ENCODE measurements around the gene ANKRD60.

The ANKRD60 gene

DNA sequence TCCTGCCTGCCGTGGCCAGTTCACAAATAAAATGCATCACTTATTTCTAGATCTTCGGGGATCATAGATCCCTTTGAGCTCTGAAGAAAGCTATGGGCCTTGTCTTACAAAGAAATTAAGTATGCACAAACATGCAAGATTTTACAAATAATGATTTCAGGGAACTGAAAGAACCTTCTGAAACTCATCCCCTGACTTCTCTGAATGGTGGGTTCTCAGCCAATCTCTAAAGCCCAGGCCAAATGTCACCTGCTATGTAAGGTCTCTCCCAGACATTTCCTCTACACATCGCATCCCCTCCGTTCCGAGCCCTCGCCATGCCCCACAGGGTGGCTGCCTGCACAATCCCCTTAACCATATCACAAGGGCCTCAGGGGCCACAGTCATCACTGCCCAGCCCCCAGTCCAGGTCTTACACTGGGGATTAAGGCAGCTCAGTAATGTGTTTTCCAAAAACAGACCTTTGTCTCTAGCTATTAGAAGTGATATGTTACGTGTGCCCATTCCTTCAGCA, 16.1 kb upstream of the ANKRD60 start:
- DNase-seq: no peak

DNA sequence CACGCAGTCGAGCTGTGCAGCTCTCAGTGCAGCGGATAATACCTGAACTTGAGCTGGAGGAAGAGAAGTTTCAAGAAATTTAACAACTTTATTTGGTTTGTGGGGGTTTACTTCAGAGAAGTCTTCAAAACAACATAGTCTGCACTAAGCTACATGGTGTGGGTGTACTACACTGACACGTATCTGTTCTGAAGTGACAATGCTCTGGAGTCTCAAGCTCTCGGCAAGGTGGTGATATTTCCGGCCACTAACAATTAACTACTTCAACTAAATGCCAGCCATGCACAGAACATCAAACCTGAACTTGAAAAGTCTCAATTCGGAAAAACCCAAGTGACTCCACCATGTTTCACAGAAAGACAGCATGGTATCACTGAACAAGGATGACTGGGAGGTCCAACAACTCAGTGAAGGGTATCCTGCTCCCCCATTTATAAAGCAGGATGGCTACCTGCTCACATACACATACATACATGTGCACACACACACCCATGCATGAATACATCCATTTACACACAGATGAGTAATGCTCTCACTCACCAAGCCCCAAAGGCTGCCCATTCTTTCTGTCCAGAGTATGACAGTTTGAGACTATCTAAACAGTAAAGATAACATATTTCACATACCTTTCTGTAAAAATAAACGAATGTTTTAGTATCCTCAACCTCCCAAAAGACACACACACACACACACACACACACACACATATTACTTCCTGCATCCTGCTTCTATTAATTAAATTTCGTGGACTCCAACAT, 15.4 kb upstream of the ANKRD60 start:
- DNase-seq: peak; percentile 39

DNA sequence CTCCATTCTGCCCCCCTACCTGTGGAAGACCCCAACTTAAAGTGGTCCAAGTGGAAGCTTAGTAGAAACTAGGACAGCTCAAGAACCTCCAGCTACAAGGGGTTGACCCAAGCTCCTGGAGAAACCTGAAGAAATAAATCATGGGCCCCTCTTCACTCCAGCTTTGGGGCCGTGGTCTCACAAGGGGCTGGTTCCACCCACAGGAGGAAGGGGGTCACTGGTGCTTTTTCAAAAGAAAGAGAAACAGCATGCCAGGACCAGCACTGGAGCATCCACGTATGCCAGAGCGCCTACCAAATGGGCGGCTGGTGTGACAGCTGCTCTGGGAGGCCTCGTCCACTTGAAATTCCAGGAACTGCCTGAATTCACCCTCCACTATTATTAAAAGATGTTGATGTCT, 14.4 kb upstream of the ANKRD60 start:
- DNase-seq: no peak

DNA sequence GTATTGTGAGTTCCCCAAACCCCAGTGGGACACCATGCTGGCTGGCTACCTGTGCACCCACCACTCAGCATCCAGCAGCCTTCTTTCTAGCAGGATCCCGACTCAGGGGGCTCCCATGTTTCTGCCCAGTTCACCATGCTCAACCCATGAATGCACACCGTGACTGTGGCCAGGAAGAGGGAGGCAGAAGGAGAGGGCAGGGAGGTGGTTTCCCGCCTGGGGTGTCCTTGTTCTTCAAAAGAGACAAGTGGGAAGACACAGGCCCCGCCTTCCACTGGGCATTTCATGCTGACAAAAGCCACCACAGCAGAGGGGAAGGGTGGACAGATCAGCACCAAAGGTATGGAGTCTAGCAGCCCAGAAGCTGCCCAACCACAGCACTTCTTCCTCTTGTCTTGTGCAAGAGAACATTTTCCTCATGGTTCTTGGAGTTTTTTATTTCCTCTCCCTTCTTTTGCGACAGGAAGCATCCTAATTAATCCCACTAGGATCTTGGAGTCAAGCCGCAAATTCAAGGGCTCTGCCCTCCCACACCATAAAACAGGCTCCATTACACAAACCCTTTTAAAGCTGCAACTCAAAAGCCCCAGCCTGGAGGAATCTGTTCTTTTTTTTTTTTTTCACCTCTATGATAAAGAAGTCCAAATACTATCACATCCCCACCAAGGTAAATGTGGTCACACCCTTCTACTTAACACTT, 13.5 kb upstream of the ANKRD60 start:
- DNase-seq: no peak

DNA sequence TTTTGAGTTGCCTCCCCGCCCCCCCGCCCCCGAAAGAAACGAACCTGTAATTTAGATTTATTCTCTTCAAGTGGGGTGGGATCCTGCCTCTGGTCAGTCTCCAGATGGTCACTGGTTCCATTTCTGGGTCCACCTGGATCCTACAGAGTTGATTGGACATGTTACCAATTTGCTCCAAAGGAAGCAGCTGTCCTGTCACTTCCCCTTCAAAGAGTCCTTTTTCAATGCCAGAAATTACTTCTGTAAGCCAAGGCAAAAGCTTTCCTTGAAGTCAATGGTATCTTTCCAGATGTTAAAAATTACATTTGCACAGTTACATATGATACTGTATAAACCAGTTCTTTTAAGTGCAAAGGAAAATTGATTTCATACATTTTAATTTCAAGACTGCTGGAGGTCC, 12.0 kb upstream of the ANKRD60 start:
- DNase-seq: no peak

DNA sequence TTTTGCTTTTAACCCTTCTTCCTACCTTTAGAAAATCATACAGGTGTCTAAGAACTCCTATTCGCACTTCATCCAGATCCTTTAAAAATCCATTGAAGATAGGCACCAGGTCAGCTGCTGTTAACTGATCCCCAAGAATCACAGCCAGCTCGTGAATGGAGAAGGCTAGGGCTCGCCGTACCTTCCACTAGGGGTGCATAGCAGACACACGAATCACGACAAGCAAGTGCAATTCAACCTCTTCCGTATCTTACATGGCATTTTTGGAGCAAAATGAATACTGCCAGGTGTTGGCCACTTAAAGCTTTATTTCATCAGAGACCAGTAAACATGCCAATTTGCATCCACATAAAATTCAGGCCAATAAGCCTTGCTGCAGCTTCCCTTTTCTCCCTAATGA, 10.8 kb upstream of the ANKRD60 start:
- DNase-seq: no peak

DNA sequence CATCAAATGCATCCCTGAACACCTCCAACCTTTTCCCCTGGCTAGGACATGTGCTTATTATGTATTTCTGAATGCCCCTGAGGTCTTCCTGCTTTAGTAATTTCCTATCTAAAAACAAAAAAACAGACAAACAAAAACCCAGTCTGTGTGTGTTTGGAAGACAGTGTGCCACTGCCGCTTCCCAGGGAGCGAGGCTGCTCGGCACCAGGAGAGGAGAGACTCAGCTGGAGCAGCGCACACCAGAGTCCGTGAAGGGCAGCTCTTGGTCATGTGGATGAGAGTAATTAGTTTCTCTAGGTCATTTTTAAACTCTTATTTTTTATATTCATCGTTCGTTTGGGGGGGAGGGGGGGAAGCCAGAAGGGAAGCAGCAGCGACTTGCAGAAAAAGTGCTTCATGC, 10.0 kb upstream of the ANKRD60 start:
- no peak for DNase-seq

DNA sequence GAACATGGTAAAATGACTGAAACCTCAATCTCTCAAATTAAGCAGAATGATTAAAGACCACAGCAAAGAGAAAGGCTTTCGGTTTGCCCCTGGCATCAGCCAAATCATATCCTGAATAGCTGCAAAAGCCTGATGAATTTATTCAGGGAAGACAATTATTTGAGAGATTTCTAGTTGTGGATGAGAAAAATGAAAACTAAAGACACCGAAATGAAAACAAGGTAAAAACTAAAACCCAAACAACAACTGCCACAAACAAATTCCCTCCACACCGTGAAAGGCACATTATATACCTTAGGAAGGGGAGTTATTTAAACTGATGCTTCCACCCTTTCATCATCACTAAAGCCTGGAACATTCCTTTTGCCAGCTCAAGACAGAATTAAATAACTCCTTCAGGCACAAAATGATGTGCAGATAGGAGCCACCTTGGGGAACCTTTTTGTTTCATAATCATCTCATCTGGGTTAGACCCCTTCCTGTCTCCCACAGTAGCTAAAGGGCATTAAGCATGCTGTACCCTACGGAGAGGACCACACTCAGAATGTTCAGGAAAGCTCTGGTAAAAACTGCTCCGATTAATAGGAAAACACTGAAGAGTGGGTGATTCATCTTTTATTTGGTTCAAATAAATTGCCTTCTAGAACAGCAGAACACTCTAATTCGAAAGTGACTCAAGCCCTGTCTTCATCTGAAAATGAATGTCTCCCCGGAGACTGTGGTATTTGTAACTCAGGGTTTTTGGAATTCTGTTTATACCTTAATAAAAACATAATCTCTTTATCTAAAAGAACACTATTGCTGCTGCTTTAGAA, 9.1 kb upstream of the ANKRD60 start:
- peak; percentile 81 for DNase-seq

DNA sequence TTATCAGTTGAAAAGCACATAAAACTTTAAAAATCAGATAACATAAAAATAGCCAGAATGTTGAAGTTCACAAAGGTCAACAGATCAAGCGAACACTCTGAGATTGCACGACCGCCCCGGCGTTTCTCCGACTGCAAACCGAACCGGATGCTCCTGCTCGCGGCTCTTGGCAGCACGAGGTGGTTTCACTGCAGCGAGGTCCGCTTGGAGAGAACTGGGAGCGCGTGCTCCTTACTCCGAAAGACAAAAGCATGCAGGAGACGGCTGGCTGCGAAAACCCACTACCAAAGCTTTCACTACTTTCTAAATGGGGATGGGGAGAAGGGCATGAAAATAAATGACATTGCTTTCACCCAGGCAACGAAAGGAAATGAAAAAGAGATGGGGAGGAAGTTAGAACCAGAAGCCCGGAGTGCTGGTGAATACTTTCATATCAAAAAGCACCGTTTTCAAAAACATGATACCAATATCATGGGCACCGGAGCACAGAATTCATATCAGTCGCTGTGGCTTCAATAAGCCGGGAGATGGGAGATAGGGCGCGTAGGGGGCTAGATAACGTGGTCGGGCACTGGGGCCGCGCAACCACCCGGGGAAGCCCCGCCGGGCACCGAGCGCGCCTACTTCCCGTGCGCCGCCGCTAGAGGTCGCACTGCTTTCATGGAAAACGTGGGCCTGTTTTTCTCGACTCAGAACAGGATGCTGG, 8.3 kb upstream of the ANKRD60 start:
- peak; percentile 63 for DNase-seq

DNA sequence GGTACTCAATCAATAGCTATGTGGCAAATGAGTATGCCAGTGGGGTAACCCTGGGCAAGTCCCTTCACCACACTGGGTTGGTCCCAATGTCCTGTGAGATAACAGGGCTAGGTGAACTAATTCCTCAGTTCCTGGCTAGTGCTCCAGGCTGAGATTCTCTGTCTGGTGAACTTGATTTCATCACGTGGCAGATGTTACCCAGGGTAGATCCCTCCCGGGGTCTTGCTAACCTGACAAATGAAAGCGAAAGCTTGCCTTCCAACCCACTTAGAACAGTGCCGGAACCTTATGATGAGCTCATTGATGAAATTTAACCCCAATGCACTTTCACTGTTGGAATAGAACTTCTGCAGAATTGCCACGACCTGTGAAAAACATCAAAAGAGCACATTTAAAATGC, 6.6 kb upstream of the ANKRD60 start:
- no peak for DNase-seq

DNA sequence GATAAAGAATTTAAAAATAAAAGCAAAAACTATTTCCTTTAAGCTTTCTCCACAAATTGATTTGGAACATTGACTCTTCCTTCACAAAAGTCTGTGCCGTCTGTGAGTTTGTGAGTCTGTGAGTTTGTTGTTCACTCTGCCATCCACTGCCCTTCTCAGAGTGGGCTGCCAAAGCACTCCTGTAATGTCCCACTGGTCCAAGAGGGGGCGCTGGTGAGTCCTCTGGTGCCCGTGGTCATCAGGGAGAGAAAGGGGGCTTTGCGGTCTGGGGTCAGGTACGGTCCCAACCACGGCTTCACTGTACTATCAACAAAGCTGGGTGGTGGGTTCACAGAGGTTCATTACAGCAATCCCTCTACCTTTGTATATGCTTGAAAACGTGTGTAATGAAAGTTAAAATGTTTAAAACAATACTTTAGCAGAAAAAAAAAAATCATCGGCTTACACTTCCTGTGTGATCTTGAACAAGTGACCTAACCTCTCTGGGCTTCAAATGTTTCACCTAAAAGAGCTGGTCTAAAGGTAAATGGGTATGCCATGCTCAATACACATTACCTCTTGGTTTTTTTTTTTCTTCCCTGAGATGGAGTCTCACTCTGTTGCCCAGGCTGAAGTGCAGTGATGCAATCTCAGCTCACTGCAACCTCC, 5.6 kb upstream of the ANKRD60 start:
- no peak for DNase-seq

DNA sequence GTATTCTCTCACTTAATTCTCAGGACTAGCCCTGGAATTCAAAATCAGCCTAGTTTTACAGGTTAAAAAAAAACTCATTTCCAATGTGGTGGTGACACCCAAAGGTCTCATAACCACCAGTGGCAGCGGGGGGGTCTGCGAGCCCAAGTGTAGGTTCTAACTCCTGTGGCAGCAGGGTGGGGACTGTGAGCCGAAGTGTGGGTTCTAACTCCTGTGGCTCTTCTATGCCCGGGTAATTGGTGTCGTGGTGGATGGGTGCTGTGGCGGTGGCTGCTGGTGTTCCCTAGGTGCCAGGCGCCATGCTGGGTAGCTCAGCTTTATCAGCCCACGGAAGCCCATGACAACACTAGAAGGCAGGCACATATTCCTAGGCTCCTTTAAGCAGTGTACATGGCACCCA, 4.9 kb upstream of the ANKRD60 start:
- no peak for DNase-seq

DNA sequence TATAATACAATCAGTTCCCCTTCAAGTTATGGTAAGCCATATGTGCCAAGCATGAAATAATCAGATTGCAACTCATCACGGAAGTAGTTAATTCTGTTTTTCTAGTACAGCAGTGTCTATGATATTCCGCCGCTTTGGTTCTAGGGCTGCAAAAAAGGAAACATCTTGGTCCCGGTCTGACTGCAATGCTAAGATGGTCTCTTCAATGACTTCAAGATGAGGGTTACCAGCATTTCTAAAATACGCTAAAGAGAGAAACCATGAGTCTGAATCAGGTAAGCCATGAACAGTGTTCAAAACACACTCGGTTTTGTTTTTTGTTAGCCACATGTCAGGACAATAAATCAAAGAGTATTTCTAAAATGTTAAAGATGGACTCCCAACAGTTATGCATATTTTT, 3.2 kb upstream of the ANKRD60 start:
- peak; percentile 47 for DNase-seq

DNA sequence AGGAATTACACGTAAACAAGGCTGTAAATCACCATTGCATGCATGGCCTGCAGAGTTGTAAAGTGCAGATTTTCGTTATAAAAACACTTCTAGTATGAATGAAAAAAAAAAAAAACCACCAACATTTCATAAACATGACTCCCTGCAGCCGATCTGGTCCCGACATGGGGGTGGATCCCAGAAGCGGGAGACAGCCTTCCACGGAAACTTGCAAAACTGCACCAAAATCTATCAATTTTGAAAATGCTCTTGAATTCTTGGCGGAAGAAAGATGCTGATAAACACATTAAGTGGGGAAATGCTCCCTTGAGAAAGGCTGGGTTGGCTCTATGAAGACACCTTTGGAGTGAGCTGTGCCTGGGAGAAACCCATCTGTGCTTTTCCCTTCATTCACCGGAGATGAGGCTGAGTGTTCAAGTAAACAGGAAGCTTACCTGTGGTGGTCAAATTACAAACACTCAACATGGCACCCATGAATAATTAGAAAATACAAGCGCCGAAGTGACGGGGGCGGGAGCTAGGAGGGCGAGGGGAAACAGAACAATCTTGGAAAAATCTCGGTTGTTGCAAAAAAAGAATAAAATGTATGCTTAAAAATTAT, 845 bp upstream of the ANKRD60 start:
- DNase-seq: no peak

DNA sequence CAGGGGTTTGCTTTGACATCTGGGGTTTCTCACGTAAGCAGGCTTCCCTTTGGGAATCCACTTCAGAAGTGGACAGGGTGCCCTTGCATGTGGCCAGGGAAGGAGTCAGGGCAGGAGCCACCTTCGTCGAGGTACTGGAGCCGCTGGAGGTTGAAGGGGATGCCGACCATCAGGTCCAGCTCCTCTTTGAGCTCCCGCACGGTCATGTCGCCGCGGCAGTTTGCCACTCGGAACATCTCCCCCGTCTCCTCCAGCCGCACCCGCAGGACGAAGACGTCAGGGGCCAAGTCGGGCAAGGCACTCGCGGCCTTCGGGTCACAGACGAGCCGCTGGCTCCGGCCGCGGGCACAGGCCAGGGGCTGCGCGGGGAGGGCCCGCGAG, 360 bp downstream of the ANKRD60 start:
- no peak for DNase-seq

DNA sequence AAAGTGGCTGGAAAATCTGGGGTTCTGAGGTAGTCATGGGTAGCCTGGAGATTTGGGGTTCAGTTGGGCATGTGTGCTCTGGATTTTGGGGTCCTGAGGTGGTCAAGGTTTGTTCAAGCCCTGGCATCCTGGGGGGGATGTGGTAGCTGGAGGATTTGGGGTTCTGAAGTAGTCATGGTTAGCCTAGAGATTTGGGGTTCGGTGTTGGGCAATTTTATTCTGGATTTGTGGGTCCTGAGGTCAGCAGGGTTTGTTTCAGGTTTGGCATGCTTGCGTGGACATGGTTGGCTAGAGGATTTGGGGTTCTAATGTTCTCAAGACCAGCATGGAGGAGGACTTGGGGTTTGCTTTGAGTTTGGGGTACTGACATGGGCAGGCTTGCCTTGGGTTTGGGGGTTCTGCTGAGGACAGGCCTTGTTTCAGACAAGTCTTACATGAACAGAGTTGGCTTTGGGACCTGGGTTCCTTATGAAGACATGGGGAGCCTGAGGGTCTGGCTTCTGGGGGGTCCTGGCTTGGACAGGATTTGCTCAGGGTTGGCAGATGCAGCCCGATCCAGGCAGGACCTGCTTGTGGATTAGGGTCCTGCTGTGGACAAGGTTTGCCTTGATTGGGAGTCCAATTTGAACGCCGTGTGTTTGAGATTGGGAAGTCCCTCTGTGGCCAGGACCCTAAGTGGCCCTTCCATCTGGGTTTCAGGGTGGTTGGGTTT, 906 bp downstream of the ANKRD60 start:
- DNase-seq: no peak

DNA sequence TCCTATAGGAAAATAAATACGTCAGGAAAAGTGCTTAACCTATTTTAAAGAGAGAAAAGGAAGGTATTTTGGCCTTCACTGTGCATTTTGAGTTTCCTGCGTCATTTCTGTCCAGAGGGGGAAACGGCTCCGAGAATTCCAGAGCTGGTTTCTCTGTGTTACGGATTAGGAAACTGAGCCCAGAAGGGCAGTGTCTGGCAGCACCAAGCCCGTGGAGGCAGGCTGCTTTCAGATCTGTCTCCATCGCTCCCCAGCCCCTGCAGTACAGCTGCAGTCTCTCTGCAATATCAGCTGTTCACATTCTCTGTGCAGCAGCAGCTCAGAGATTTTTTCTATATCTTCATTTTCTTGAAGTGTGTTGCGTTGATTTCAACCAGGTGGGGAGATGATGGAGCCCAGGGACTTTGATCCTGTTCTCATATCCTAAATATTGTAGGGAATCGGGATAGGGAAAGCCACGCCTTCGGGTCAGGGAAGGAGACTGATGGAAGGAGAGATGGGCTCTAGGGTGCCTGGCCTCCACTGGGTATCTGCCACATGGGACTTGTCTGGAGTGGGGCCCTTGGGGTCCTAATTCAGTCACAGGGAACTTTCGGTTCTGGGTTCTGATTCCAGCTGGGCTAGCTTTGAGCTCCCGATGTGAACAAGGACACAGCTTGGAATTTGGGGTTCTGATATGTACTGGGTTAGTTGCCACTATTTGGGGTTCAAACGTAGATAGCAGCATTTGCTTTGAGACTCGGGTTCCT, 2.8 kb downstream of the ANKRD60 start:
- DNase-seq: no peak

DNA sequence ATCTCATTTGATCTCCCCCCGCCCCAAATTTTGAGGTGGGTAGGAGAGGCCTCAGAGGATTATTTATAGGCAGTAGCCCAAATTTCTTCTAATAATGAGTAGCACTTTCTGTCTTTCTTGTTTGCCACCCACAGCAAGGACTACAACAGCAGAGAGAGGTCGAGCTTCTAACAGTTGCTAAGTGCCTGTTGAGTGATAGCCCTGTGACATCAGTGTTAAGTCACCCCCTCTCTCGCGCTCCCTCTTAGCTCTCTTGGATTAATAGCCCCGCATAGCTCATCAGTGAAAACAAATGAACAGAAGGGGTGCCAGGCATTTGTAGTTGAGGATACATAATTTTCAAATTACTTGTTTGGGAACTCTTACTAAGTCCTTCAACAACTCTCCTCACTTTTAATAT, 3.5 kb downstream of the ANKRD60 start:
- DNase-seq: no peak

DNA sequence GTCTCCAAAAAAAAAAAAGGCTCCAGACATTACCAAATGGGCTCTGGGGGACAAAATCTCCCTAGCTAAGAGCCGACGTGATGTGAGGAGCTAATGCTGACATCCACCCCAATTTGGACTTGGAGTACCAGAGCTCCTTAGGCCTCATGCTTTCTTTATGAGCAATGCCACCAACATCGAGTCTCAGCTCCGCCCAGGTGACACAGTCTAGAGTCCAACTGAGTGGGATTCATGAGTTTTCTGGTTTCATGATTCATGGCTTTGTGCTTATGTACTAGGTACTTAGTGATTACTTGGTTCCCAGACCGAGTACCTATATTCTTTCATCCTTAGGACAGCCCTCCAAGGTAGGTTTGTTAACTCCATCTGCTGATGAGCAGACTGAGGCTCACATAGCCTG, 4.4 kb downstream of the ANKRD60 start:
- no peak for DNase-seq

DNA sequence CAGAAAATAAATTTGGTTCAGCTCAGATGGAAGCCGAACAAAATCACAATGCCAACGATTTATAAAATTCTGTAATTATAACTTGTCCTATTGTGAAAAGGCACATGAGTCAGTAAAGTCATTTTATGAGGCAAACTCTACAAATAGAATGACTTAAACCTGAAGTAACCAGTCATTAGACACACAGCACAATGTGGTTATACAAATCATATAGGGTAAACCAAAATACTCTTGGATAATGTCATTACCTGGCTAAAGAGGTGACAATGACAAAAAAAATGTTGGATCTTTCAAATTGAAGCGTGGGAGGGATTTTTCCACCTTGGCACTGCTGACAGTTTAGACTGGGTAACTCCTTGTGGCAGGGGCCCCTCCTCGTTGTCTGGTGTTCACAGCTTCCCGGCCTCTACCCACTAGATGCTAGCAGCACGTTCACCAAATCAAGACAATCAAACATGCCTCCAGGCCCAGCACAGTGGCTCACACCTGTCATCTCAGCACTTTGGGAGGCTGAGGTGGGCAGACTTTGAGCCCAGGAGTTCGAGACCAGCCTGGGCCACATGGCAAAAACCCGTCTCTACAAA, 5.0 kb downstream of the ANKRD60 start:
- DNase-seq: no peak

Data from fibroblast of skin of scalp (primary cell).